Hepatocyte (in vitro differentiated cells): Measurements from ENCODE around the gene TBX10.

Source experiments
- EZH2 ChIP-seq: fragments of 200-600 bp; sonication (generic); IDR thresholded peaks from 2 replicates; pipeline ENCODE4 v1.6.1; 2016; ENCODE audit warnings: antibody characterized with exemption, mild to moderate bottlenecking, borderline replicate concordance
- EZH2phosphoT487 ChIP-seq: fragments of 200-600 bp; sonication (generic); IDR thresholded peaks from one replicate; pipeline ENCODE4 v1.6.1; 2018; ENCODE audit warnings: antibody characterized with exemption, mild to moderate bottlenecking, low read depth, moderate library complexity; ENCODE audit not compliant: unreplicated experiment, severe bottlenecking

DNA sequence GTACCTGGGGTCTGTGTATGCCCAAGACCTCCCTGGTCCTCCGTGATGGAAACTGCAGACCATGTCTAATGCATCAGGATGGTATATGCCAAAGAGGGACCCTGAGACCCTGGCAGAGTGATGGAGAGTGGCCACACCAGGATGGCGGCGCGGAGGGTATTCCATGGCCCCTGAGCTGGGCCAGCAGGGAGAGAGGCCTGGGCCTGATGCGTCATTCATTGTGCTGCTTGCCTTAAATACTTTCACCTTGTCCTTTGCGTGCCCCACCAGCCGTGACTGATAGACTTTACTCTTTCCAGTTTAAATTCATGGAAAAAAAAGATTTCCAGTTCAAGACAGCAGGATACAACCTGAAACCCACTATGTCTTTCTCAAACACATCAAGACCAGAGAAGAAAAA lies 38.5 kb downstream of the TBX10 start:
- TF ChIP-seq EZH2phosphoT487 (no peak), EZH2 (no peak)
